HG03520 (cell line): ENCODE measurements around the gene VIL1.

Source experiments
- ATAC-seq: cut with Tn5 transposase; IDR thresholded peaks from one replicate; pipeline ENCODE4 v1.9.1; 2021; ENCODE audit warnings: mild to moderate bottlenecking, moderate library complexity; ENCODE audit not compliant: unreplicated experiment

The VIL1 gene

GRCh38 chr2:218482651-218483050, 63.7 kb downstream of the VIL1 start:
- ATAC-seq: no peak

GRCh38 chr2:218485986-218486667, 67.2 kb downstream of the VIL1 start:
- no peak for ATAC-seq

- no peak for ATAC-seq
These were observed 81.7 kb downstream of the VIL1 start for GRCh38 chr2:218500501-218501060.

- no peak for ATAC-seq
These were observed 82.7 kb downstream of the VIL1 start for GRCh38 chr2:218501665-218502064.
